Measurements from ENCODE around the gene ZC3H10. TPM values are rescaled to one million over a fixed set of nuclear protein-coding genes. Genes with fewer than 3 reads are reported as not detected.

The ZC3H10 gene
- total and polyA plus RNA-seq, 10 donors = 1.5 to 13.6 (median 8.9) TPM

DNA sequence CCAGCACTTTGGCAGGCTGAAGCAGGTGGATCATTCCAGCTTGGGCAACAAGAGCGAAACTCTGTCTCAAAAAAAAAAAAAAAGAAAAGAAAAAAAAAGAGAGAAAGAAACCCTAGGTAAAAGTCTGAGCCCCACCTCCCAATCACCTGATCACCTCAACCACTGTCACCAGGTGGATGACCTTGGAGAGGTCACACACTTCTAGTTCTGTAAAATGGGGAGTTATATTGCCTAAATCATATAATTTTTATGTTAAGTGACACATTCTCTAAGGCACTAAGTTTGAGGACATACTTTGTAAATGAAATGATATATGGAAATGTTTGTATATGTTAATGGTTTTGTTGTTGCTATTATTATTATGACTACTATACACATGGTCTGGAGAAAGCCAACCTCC is 39.6 kb upstream of the ZC3H10 start:
- DNase-seq = no peak
- no peaks in the 10 kb centered on the region for H3K9me3 ChIP-seq
- peaks cover 0 to 42% (median 15%) of the 10 kb centered on the region in 7 donors for H3K27me3 ChIP-seq (replicated peaks in 1 of 7)
- intact Hi-C loops (cut with DNase I; ENCODE audit: low total_unique reads) = no loop called here
- TF ChIP-seq, protein P1, sequence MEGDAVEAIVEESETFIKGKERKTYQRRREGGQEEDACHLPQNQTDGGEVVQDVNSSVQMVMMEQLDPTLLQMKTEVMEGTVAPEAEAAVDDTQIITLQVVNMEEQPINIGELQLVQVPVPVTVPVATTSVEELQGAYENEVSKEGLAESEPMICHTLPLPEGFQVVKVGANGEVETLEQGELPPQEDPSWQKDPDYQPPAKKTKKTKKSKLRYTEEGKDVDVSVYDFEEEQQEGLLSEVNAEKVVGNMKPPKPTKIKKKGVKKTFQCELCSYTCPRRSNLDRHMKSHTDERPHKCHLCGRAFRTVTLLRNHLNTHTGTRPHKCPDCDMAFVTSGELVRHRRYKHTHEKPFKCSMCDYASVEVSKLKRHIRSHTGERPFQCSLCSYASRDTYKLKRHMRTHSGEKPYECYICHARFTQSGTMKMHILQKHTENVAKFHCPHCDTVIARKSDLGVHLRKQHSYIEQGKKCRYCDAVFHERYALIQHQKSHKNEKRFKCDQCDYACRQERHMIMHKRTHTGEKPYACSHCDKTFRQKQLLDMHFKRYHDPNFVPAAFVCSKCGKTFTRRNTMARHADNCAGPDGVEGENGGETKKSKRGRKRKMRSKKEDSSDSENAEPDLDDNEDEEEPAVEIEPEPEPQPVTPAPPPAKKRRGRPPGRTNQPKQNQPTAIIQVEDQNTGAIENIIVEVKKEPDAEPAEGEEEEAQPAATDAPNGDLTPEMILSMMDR (IDR thresholded peaks at IDR 0.05 in 8 of 11, conservative IDR thresholded peaks at IDR 0.05 in 3 of 11) = no peak
- no peak for TF ChIP-seq POLR2A (IDR thresholded peaks at IDR 0.05)
- no peak for TF ChIP-seq POLR2AphosphoS5 (IDR thresholded peaks at IDR 0.05)
- H3K4me3 ChIP-seq = no peak overlapping the region
- 93 to 100% (median 96%) methylated on average over 1 of the region's 1 CpG for WGBS, 5 donors
- no peak overlapping the region for H3K27ac ChIP-seq
- H3K36me3 ChIP-seq = no peaks in the 10 kb centered on the region
- H3K4me1 ChIP-seq = peaks cover 2 to 27% (median 20%) of the 10 kb centered on the region in 6 donors

DNA sequence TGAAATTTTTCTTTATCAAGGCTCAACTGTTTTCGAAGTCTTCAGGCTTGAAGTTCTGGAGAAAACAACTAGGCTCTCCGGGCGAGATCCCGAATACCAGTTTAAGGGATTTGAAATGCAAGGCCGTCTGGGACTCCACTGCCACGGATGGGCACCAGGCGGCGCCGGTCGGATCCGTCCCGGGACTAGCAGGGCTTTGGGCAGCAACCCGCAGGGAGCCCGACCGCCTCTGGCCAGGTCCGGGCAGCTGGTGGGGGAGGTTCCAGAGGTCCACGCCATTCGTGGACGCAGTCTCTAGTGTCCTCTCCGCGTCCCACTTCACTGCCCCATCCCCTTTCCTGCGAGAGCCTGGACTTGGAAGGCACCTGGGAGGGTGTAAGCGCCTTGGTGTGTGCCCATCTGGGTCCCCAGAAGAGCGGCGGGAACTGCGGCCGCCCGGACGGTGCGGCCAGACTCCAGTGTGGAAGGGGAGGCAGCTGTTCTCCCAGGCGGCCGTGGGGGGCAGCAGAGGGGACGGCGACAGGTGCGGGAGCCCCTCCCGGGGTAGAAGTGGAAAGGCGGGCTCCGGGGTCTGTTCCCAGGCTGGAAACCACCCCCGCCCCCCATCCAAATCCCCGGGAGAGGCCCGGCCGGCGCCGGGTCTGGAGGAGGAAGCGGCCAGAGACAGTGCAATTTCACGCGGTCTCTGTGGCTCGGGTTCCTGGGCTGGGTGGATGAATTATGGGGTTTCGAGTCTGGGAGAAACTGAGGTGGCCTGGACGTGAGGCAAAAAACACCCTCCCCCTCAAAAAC is 38.9 kb upstream of the ZC3H10 start:
- peak; percentile 89 for DNase-seq
- Histone ChIP-seq H3K4me1 (peaks cover 2 to 27% (median 20%) of the 10 kb centered on the region in 6 donors), H3K4me3 (peak overlapping the region; percentile 37 to 83 (median 56)), H3K36me3 (no peaks in the 10 kb centered on the region), H3K9me3 (no peaks in the 10 kb centered on the region), H3K27me3 (replicated peaks in 1 of 7) (peaks cover 0 to 42% (median 15%) of the 10 kb centered on the region in 7 donors), H3K27ac (peak overlapping the region in 5 of 8 donors; percentile 26 to 59 (median 35))
- intact Hi-C loops (cut with DNase I; ENCODE audit: low total_unique reads) = no loop called here
- TF ChIP-seq, protein P1 (IDR thresholded peaks at IDR 0.05 in 8 of 11, conservative IDR thresholded peaks at IDR 0.05 in 3 of 11) = peak in 10 of 11 experiments; percentile 38 to 82 (median 62)
- TF ChIP-seq POLR2AphosphoS5 (IDR thresholded peaks at IDR 0.05) (peak; percentile 8 to 66 (median 60)), POLR2A (IDR thresholded peaks at IDR 0.05) (no peak)
- 4 to 5% (median 4%) methylated on average over 33 to 50 of the region's 50 CpGs for WGBS, 5 donors

DNA sequence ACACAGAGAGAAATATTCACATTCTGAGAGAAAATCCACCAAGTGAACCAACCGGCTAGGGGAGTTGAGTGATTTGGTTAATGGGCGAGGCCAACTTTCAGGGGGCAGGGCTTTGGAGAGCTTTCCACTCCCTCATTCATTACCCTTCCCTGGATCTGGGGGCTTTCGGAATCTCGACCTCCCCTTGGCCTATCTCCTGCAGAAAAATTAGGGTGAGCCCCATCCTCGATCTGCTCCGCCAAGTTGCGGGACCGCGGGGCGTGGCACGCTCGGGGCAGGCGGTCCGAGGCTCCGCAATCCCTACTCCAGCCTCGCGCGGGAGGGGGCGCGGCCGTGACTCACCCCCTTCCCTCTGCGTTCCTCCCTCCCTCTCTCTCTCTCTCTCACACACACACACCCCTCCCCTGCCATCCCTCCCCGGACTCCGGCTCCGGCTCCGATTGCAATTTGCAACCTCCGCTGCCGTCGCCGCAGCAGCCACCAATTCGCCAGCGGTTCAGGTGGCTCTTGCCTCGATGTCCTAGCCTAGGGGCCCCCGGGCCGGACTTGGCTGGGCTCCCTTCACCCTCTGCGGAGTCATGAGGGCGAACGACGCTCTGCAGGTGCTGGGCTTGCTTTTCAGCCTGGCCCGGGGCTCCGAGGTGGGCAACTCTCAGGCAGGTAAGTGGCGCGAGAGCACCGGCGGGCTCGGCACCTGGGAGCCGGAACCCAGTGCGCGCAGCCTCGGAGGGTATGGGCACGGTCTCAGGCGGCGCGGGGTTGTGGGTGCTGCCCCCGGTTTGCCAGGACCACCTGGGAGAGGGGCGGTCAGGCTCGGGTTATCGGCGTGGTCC is 38.1 kb upstream of the ZC3H10 start, which contains the start of gene ERBB3:
ERBB3 (plus strand) TSS at position 443 of the 833 bp plus-strand sequence; CDS start at position 579, 136 bp downstream.
- 0 to 2% (median 1%) methylated on average over 39 to 59 of the region's 59 CpGs for WGBS, 5 donors
- H3K4me1 ChIP-seq = peaks cover 2 to 27% (median 20%) of the 10 kb centered on the region in 6 donors
- intact Hi-C loops (cut with DNase I; ENCODE audit: low total_unique reads) = no loop called here
- peak within 1 kb of the TSS in 5 of 8 donors; percentile 26 to 59 (median 35) for H3K27ac ChIP-seq
- TF ChIP-seq POLR2AphosphoS5 (IDR thresholded peaks at IDR 0.05) = peak in 1 of 3 donors; percentile 31
- TF ChIP-seq, protein P1 (IDR thresholded peaks at IDR 0.05 in 8 of 11, conservative IDR thresholded peaks at IDR 0.05 in 3 of 11) = no peak
- no peak for TF ChIP-seq POLR2A (IDR thresholded peaks at IDR 0.05)
- H3K36me3 ChIP-seq = no peaks in the 10 kb centered on the region
- H3K9me3 ChIP-seq = no peaks in the 10 kb centered on the region
- peak; percentile 79 for DNase-seq
- H3K4me3 ChIP-seq = peak within 1 kb of the TSS; percentile 37 to 83 (median 56)
- H3K27me3 ChIP-seq (replicated peaks in 1 of 7) = peaks cover 0 to 42% (median 15%) of the 10 kb centered on the region in 7 donors
